CD4-positive, alpha-beta memory T cell (primary cell): ENCODE results near the gene KCNG3. TPM values are rescaled to one million over a fixed set of nuclear protein-coding genes. Genes with fewer than 3 reads are reported as not detected.

Experiments used
- CTCF ChIA-PET: fragments of 350-600 bp; sonication (Branson Sonifier 250); formaldehyde crosslinking; loops from one replicate; lab custom pipeline; 2021; ENCODE audit warnings: inconsistent platforms; ENCODE audit not compliant: partially characterized antibody; lab: Charles Lee
- POLR2A ChIA-PET: fragments of 350-600 bp; sonication (Branson Sonifier 250); formaldehyde crosslinking; loops from one replicate; lab custom pipeline; 2021; ENCODE audit not compliant: partially characterized antibody; lab: Charles Lee
- DNase-seq, 5 donors: peaks; one replicate each; pipeline versions ENCODE4 v3.0.0 to v3.0.0-alpha.2; 2020 to 2022; ENCODE audit warnings: mixed read lengths in 1 of 5
- H3K27ac ChIP-seq: one replicate; pipeline ENCODE4 v1.7.0; 2013; ENCODE audit warnings: low read depth, low read length
- H3K27me3 ChIP-seq: 2 replicates; pipeline ENCODE4 v1.7.0; 2013; ENCODE audit warnings: mild to moderate bottlenecking, low read length, moderate library complexity; ENCODE audit not compliant: insufficient read depth
- H3K36me3 ChIP-seq: 2 replicates; pipeline ENCODE4 v1.7.0; 2013; ENCODE audit warnings: mild to moderate bottlenecking, low read length, moderate library complexity; ENCODE audit not compliant: insufficient read depth
- H3K4me1 ChIP-seq: 2 replicates; pipeline ENCODE4 v1.7.0; 2013; ENCODE audit warnings: mild to moderate bottlenecking, low read length, moderate library complexity; ENCODE audit not compliant: insufficient read depth
- H3K4me3 ChIP-seq, 2 donors: one replicate each; pipeline ENCODE4 v1.7.0; 2013; ENCODE audit warnings: low read length in 2 of 2, mild to moderate bottlenecking in 1 of 2
- H3K9me3 ChIP-seq, 2 donors: one replicate each; pipeline ENCODE4 v1.7.0; 2013; ENCODE audit warnings: low read length in 2 of 2, control low read depth in 1 of 2; ENCODE audit not compliant: control insufficient read depth in 1 of 2
- H3K27ac Mint-ChIP-seq, 7 donors: one replicate each; pipeline ENCODE4 v1.8.0; 2020 to 2021; ENCODE audit warnings: mixed read lengths in 7 of 7, mild to moderate bottlenecking in 6 of 7, inconsistent platforms in 3 of 7, moderate library complexity in 3 of 7
- H3K27me3 Mint-ChIP-seq, 2 donors: one replicate each; pipeline ENCODE4 v1.8.0; 2020 to 2021; ENCODE audit warnings: mixed read lengths in 2 of 2
- H3K36me3 Mint-ChIP-seq, 2 donors: one replicate each; pipeline ENCODE4 v1.8.0; 2020 to 2021; ENCODE audit warnings: mixed read lengths in 2 of 2, inconsistent platforms in 1 of 2, mild to moderate bottlenecking in 1 of 2
- H3K4me1 Mint-ChIP-seq, 4 donors: one replicate each; pipeline ENCODE4 v1.8.0; 2020 to 2021; ENCODE audit warnings: mixed read lengths in 4 of 4, mild to moderate bottlenecking in 1 of 4
- H3K4me3 Mint-ChIP-seq, 8 donors: one replicate each; pipeline ENCODE4 v1.8.0; 2020 to 2021; ENCODE audit warnings: mixed read lengths in 8 of 8, mild to moderate bottlenecking in 7 of 8, moderate library complexity in 6 of 8, inconsistent platforms in 3 of 8
- H3K9me3 Mint-ChIP-seq, 8 donors: one replicate each; pipeline ENCODE4 v1.8.0; 2020 to 2021; ENCODE audit warnings: mixed read lengths in 8 of 8, mild to moderate bottlenecking in 5 of 8, inconsistent platforms in 3 of 8, moderate library complexity in 1 of 8
- intact Hi-C: fragments of 100-400 bp; cut with micrococcal nuclease; formaldehyde crosslinking; loops from one replicate; pipeline ENCODE4 v1.15.1; 2023
- polyA plus RNA-seq, 2 donors: library from polyadenylated mRNA; unstranded; fragments of 300-500 nt; fragmentation: Illumina TruSeq; gene quantifications; one replicate each; pipeline ENCODE4 v1.2.3, GENCODE V29; 2021
- total RNA-seq, 2 experiments: library from RNA; stranded (reverse); gene quantifications; one replicate each; pipeline ENCODE4 v1.2.3, GENCODE V29; 2021

KCNG3 gene
- total and polyA plus RNA-seq, 4 experiments from 2014 or later, result not detected

GRCh38 chr2:42446503-42447271 is 47.1 kb downstream of the KCNG3 start:
- Histone ChIP-seq H3K4me3 (no peak overlapping the region), H3K4me1 (no peaks in the 10 kb centered on the region), H3K9me3 (no peaks in the 10 kb centered on the region), H3K27me3 (no peaks in the 10 kb centered on the region), H3K27ac (no peak overlapping the region), H3K36me3 (no peaks in the 10 kb centered on the region)
- no peak for DNase-seq
- POLR2A ChIA-PET, result no interaction called here
- H3K4me3 Mint-ChIP-seq, result no peak overlapping the region
- CTCF ChIA-PET, result no interaction called here
- no peaks in the 10 kb centered on the region for H3K36me3 Mint-ChIP-seq
- H3K9me3 Mint-ChIP-seq, result peaks cover 0 to 2% (median 0%) of the 10 kb centered on the region in 8 donors
- H3K27ac Mint-ChIP-seq, result no peak overlapping the region
- intact Hi-C loops, result no loop called here
- no peaks in the 10 kb centered on the region for H3K4me1 Mint-ChIP-seq
- H3K27me3 Mint-ChIP-seq, result peaks cover 5 to 6% of the 10 kb centered on the region in 2 donors

- no peaks in the 10 kb centered on the region for H3K36me3 Mint-ChIP-seq
- peaks cover 0 to 2% (median 0%) of the 10 kb centered on the region in 8 donors for H3K9me3 Mint-ChIP-seq
- H3K27me3 Mint-ChIP-seq, result peaks cover 5 to 6% of the 10 kb centered on the region in 2 donors
- Histone ChIP-seq H3K9me3 (no peaks in the 10 kb centered on the region), H3K27me3 (peaks cover 6% of the 10 kb centered on the region), H3K4me3 (no peak overlapping the region), H3K4me1 (no peaks in the 10 kb centered on the region), H3K27ac (no peak overlapping the region), H3K36me3 (no peaks in the 10 kb centered on the region)
- H3K4me1 Mint-ChIP-seq, result no peaks in the 10 kb centered on the region
- intact Hi-C loops, result no loop called here
- no peak overlapping the region for H3K27ac Mint-ChIP-seq
- H3K4me3 Mint-ChIP-seq, result no peak overlapping the region
- POLR2A ChIA-PET, result no interaction called here
- DNase-seq, result no peak
- CTCF ChIA-PET, result no interaction called here
These were observed 49.9 kb downstream of the KCNG3 start for GRCh38 chr2:42443718-42444399.

- Mint-ChIP-seq H3K27ac (no peak overlapping the region), H3K4me1 (no peaks in the 10 kb centered on the region), H3K36me3 (no peaks in the 10 kb centered on the region), H3K27me3 (peaks cover 6 to 8% of the 10 kb centered on the region in 2 donors), H3K4me3 (no peak overlapping the region), H3K9me3 (peaks cover 0 to 2% (median 0%) of the 10 kb centered on the region in 8 donors)
- DNase-seq, result no peak
- intact Hi-C loops, result no loop called here
- Histone ChIP-seq H3K36me3 (no peaks in the 10 kb centered on the region), H3K27ac (no peak overlapping the region), H3K4me1 (no peaks in the 10 kb centered on the region), H3K4me3 (no peak overlapping the region), H3K9me3 (no peaks in the 10 kb centered on the region), H3K27me3 (peaks cover 12% of the 10 kb centered on the region)
- ChIA-PET POLR2A (no interaction called here), CTCF (no interaction called here)
These were observed 51.0 kb downstream of the KCNG3 start for GRCh38 chr2:42442774-42443173.

- Histone ChIP-seq H3K4me1 (no peaks in the 10 kb centered on the region), H3K9me3 (no peaks in the 10 kb centered on the region), H3K4me3 (no peak overlapping the region), H3K27me3 (peaks cover 12% of the 10 kb centered on the region), H3K27ac (no peak overlapping the region), H3K36me3 (no peaks in the 10 kb centered on the region)
- ChIA-PET POLR2A (no interaction called here), CTCF (no interaction called here)
- intact Hi-C loops, result no loop called here
- Mint-ChIP-seq H3K36me3 (no peaks in the 10 kb centered on the region), H3K27ac (no peak overlapping the region), H3K27me3 (peaks cover 7 to 8% of the 10 kb centered on the region in 2 donors), H3K9me3 (no peaks in the 10 kb centered on the region), H3K4me1 (no peaks in the 10 kb centered on the region), H3K4me3 (no peak overlapping the region)
- no peak for DNase-seq
These were observed 55.1 kb downstream of the KCNG3 start for GRCh38 chr2:42438685-42439084.

DNA sequence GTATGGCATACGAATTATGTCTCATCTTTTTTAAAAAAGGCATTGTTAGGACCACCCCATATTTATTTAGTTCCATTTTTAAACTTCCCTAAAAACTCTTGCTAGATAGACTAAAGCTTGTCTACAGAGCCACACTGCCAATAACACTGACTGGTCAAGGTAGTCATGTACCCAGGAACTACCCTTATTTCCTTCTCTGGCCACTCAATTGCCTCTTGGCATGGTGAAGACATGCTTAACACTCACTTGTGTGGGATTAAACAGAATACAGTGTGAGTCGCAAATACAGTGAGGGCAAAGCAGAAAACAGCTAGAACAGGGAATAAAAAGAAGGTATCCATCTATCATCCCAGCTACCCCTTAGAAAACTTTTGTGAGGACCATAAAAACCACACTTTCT is 57.4 kb downstream of the KCNG3 start:
- DNase-seq, result no peak
- Mint-ChIP-seq H3K27me3 (peaks cover 10 to 18% of the 10 kb centered on the region in 2 donors), H3K36me3 (no peaks in the 10 kb centered on the region), H3K27ac (no peak overlapping the region), H3K4me3 (no peak overlapping the region), H3K9me3 (no peaks in the 10 kb centered on the region), H3K4me1 (no peaks in the 10 kb centered on the region)
- H3K9me3 ChIP-seq, result no peaks in the 10 kb centered on the region
- intact Hi-C loops, result no loop called here
- H3K27ac ChIP-seq, result no peak overlapping the region
- H3K36me3 ChIP-seq, result no peaks in the 10 kb centered on the region
- ChIA-PET CTCF (no interaction called here), POLR2A (no interaction called here)
- H3K4me1 ChIP-seq, result no peaks in the 10 kb centered on the region
- peaks cover 18% of the 10 kb centered on the region for H3K27me3 ChIP-seq
- no peak overlapping the region for H3K4me3 ChIP-seq

GRCh38 chr2:42435628-42436027 is 58.2 kb downstream of the KCNG3 start:
- Histone ChIP-seq H3K27me3 (peaks cover 13% of the 10 kb centered on the region), H3K36me3 (no peaks in the 10 kb centered on the region), H3K4me1 (no peaks in the 10 kb centered on the region), H3K9me3 (no peaks in the 10 kb centered on the region), H3K27ac (no peak overlapping the region), H3K4me3 (no peak overlapping the region)
- CTCF ChIA-PET, result no interaction called here
- Mint-ChIP-seq H3K27me3 (peaks cover 9 to 18% of the 10 kb centered on the region in 2 donors), H3K9me3 (no peaks in the 10 kb centered on the region), H3K4me1 (no peaks in the 10 kb centered on the region), H3K4me3 (no peak overlapping the region), H3K27ac (peak overlapping the region in 1 of 7 donors; percentile 5), H3K36me3 (no peaks in the 10 kb centered on the region)
- POLR2A ChIA-PET, result no interaction called here
- intact Hi-C loops, result no loop called here
- no peak for DNase-seq

- intact Hi-C loops, result no loop called here
- no peaks in the 10 kb centered on the region for H3K9me3 Mint-ChIP-seq
These were observed 63.6 kb downstream of the KCNG3 start for GRCh38 chr2:42430188-42430587.

More at GRCh38 chr2:42430188-42430587, 63.6 kb downstream of the KCNG3 start:
- H3K36me3 ChIP-seq, result no peaks in the 10 kb centered on the region
- no peaks in the 10 kb centered on the region for H3K4me1 ChIP-seq
- no peak overlapping the region for H3K4me3 Mint-ChIP-seq
- no peak overlapping the region for H3K4me3 ChIP-seq
- no peaks in the 10 kb centered on the region for H3K36me3 Mint-ChIP-seq
- H3K27ac Mint-ChIP-seq, result no peak overlapping the region
- H3K27ac ChIP-seq, result no peak overlapping the region
- DNase-seq, result no peak
- H3K27me3 Mint-ChIP-seq, result peaks cover 12 to 21% of the 10 kb centered on the region in 2 donors
- no peaks in the 10 kb centered on the region for H3K9me3 ChIP-seq
- H3K27me3 ChIP-seq, result peaks cover 6% of the 10 kb centered on the region
- CTCF ChIA-PET, result interaction anchor here (0.6 kb wide), 1 partner anchor 206 kb away, joined by 3 read pairs; no protein-coding TSS in a partner anchor
- no peaks in the 10 kb centered on the region for H3K4me1 Mint-ChIP-seq
- POLR2A ChIA-PET, result no interaction called here
